ENCODE data around the gene HADHA. TPM values are rescaled to one million over a fixed set of nuclear protein-coding genes. Genes with fewer than 3 reads are reported as not detected.

The HADHA gene
- total RNA-seq, 2 donors from 2014 or later = 80.4 to 108 TPM

GRCh38 chr2:26182887-26183630 lies 61.4 kb downstream of the HADHA start:
- Mint-ChIP-seq H3K36me3 (no peaks in the 10 kb centered on the region), H3K9me3 (no peaks in the 10 kb centered on the region), H3K4me3 (no peak overlapping the region), H3K27ac (no peak overlapping the region), H3K27me3 (peaks cover 17% of the 10 kb centered on the region in 2 donors), H3K4me1 (ENCODE audit: low read depth in 2 of 2) (peaks cover 4 to 17% of the 10 kb centered on the region in 2 donors)
- ATAC-seq (no peak), DNase-seq (ENCODE audit: low spot score) (no peak)

- H3K27me3 Mint-ChIP-seq = peaks cover 17% of the 10 kb centered on the region in 2 donors
- no peak overlapping the region for H3K4me3 Mint-ChIP-seq
- H3K27ac Mint-ChIP-seq = no peak overlapping the region
- no peak for ATAC-seq
- H3K4me1 Mint-ChIP-seq (ENCODE audit: low read depth in 2 of 2) = peaks cover 4 to 17% of the 10 kb centered on the region in 2 donors
- H3K9me3 Mint-ChIP-seq = no peaks in the 10 kb centered on the region
- no peaks in the 10 kb centered on the region for H3K36me3 Mint-ChIP-seq
- no peak for DNase-seq (ENCODE audit: low spot score)
Observed at GRCh38 chr2:26182441-26182840, 62.0 kb downstream of the HADHA start.

- H3K4me3 Mint-ChIP-seq = peak overlapping the region; percentile 49
- H3K4me1 Mint-ChIP-seq (ENCODE audit: low read depth in 2 of 2) = peaks cover 10 to 16% of the 10 kb centered on the region in 2 donors
- no peaks in the 10 kb centered on the region for H3K36me3 Mint-ChIP-seq
- H3K27ac Mint-ChIP-seq = no peak overlapping the region
- peaks cover 23 to 29% of the 10 kb centered on the region in 2 donors for H3K27me3 Mint-ChIP-seq
- no peaks in the 10 kb centered on the region for H3K9me3 Mint-ChIP-seq
- DNase-seq (ENCODE audit: low spot score) = no peak
- ATAC-seq = no peak
Observed at GRCh38 chr2:26179446-26179913, 65.0 kb downstream of the HADHA start.

GRCh38 chr2:26178746-26179436 lies 65.5 kb downstream of the HADHA start:
- peak in 1 of 2 donors; percentile 47 for ATAC-seq
- Mint-ChIP-seq H3K27me3 (peaks cover 28 to 32% of the 10 kb centered on the region in 2 donors), H3K36me3 (no peaks in the 10 kb centered on the region), H3K9me3 (no peaks in the 10 kb centered on the region), H3K4me3 (peak overlapping the region; percentile 49), H3K27ac (no peak overlapping the region), H3K4me1 (ENCODE audit: low read depth in 2 of 2) (peaks cover 14 to 19% of the 10 kb centered on the region in 2 donors)
- DNase-seq (ENCODE audit: low spot score) = no peak

- no peak for DNase-seq (ENCODE audit: low spot score)
- Mint-ChIP-seq H3K36me3 (no peaks in the 10 kb centered on the region), H3K27me3 (peaks cover 28 to 32% of the 10 kb centered on the region in 2 donors)
Observed at GRCh38 chr2:26178246-26178645, 66.2 kb downstream of the HADHA start.

GRCh38 chr2:26177122-26177521 lies 67.3 kb downstream of the HADHA start:
- Mint-ChIP-seq H3K9me3 (no peaks in the 10 kb centered on the region), H3K36me3 (no peaks in the 10 kb centered on the region), H3K27me3 (peaks cover 30 to 35% of the 10 kb centered on the region in 2 donors)

More at GRCh38 chr2:26178246-26178645, 66.2 kb downstream of the HADHA start:
- ATAC-seq = no peak
- H3K4me1 Mint-ChIP-seq (ENCODE audit: low read depth in 2 of 2) = peaks cover 14 to 19% of the 10 kb centered on the region in 2 donors
- no peaks in the 10 kb centered on the region for H3K9me3 Mint-ChIP-seq
- peak overlapping the region; percentile 41 for H3K4me3 Mint-ChIP-seq
- H3K27ac Mint-ChIP-seq = no peak overlapping the region

GRCh38 chr2:26176279-26176615 lies 68.2 kb downstream of the HADHA start:
- Mint-ChIP-seq H3K27me3 (peaks cover 37 to 41% of the 10 kb centered on the region in 2 donors), H3K9me3 (no peaks in the 10 kb centered on the region), H3K4me1 (ENCODE audit: low read depth in 2 of 2) (peaks cover 25 to 29% of the 10 kb centered on the region in 2 donors), H3K27ac (no peak overlapping the region), H3K36me3 (peaks cover 6% of the 10 kb centered on the region), H3K4me3 (no peak overlapping the region)
- ATAC-seq (no peak), DNase-seq (ENCODE audit: low spot score) (no peak)

More at GRCh38 chr2:26177122-26177521, 67.3 kb downstream of the HADHA start:
- Mint-ChIP-seq H3K4me1 (ENCODE audit: low read depth in 2 of 2) (peaks cover 17 to 22% of the 10 kb centered on the region in 2 donors), H3K4me3 (no peak overlapping the region), H3K27ac (no peak overlapping the region)
- ATAC-seq (no peak), DNase-seq (ENCODE audit: low spot score) (no peak)

GRCh38 chr2:26175466-26176278 lies 68.8 kb downstream of the HADHA start:
- peaks cover 34 to 37% of the 10 kb centered on the region in 2 donors for H3K27me3 Mint-ChIP-seq
- no peaks in the 10 kb centered on the region for H3K9me3 Mint-ChIP-seq
- no peak overlapping the region for H3K4me3 Mint-ChIP-seq

GRCh38 chr2:26174691-26175465 lies 69.6 kb downstream of the HADHA start:
- Mint-ChIP-seq H3K36me3 (peaks cover 6% of the 10 kb centered on the region), H3K27me3 (peaks cover 28 to 30% of the 10 kb centered on the region in 2 donors), H3K4me3 (peak overlapping the region; percentile 56), H3K9me3 (no peaks in the 10 kb centered on the region), H3K27ac (no peak overlapping the region), H3K4me1 (ENCODE audit: low read depth in 2 of 2) (peaks cover 23 to 25% of the 10 kb centered on the region in 2 donors)
- DNase-seq (ENCODE audit: low spot score) = no peak
- peak; percentile 68 to 70 for ATAC-seq

More at GRCh38 chr2:26175466-26176278, 68.8 kb downstream of the HADHA start:
- no peak for ATAC-seq
- peaks cover 25 to 29% of the 10 kb centered on the region in 2 donors for H3K4me1 Mint-ChIP-seq (ENCODE audit: low read depth in 2 of 2)
- no peak for DNase-seq (ENCODE audit: low spot score)
- H3K36me3 Mint-ChIP-seq = peaks cover 6% of the 10 kb centered on the region
- H3K27ac Mint-ChIP-seq = no peak overlapping the region

- DNase-seq (ENCODE audit: low spot score) (no peak), ATAC-seq (no peak)
- H3K27me3 Mint-ChIP-seq = peaks cover 32 to 33% of the 10 kb centered on the region in 2 donors
- peaks cover 19 to 21% of the 10 kb centered on the region in 2 donors for H3K4me1 Mint-ChIP-seq (ENCODE audit: low read depth in 2 of 2)
- peaks cover 6% of the 10 kb centered on the region for H3K36me3 Mint-ChIP-seq
- H3K27ac Mint-ChIP-seq = no peak overlapping the region
- H3K4me3 Mint-ChIP-seq = peak overlapping the region; percentile 56
- no peaks in the 10 kb centered on the region for H3K9me3 Mint-ChIP-seq
Observed at GRCh38 chr2:26173776-26174482, 70.5 kb downstream of the HADHA start.

- DNase-seq (ENCODE audit: low spot score) (no peak), ATAC-seq (no peak)
- Mint-ChIP-seq H3K4me3 (peak within 1 kb of the TSS; percentile 75), H3K27me3 (peaks cover 32 to 33% of the 10 kb centered on the region in 2 donors), H3K9me3 (no peaks in the 10 kb centered on the region), H3K36me3 (peaks cover 6% of the 10 kb centered on the region), H3K27ac (no peak within 1 kb of the TSS), H3K4me1 (ENCODE audit: low read depth in 2 of 2) (peaks cover 19 to 21% of the 10 kb centered on the region in 2 donors)
Observed at GRCh38 chr2:26172871-26173775, 71.3 kb downstream of the HADHA start, which contains the start of gene GAREM2. Gene GAREM2, plus strand, starts transcription at chr2:26173088. Its CDS starts 133 bp downstream, at chr2:26173221.
